Measurements from ENCODE around the gene COL19A1.

COL19A1 gene

DNA sequence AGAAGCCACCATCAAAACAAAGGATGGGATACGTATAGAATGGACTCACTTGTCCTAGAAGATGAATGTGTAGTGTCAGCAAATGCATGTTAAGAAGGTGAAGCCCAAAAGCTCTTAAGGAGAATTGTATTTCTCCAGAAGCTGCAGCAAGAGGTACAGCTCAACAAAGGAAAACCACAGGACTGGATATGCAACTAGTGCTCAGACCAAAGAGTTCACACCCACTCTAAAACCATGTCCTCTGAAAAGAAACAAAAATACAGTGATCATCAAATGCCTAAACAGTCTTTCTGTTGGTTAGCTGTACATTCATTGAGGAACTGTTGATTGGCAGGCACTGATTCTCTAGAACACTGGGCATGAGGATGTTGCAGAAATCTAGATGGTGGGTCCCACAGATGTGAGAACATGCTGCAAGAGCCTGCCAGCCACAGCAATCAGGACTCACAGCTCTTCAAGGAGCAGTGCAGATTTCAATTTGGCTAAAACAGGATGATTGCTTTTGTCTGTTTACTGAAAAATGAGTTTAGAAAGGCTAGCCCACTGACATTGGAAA is 342.0 kb downstream of the COL19A1 start:
- FAIRE-seq (no peak), DNase-seq (ENCODE audit: insufficient read length, low spot score) (no peak)

DNA sequence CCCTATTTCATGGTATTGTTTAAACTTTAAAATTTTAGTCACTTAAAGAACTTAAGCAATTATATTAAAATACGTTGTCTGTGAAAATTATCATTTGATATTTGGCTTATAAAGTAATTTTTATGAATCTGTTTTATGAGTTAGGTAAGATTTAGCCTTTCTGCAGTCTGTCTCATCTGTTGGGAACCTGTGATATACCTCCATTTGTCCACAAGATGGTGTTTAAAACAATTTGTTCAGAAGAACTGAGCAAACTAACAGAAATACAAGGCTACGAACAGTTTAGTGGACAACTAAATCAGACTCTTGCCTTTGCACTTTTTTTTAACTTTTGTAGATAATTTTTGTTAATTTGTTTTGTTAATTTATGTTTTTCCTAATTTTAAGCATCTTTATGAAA is 344.1 kb downstream of the COL19A1 start:
- DNase-seq (ENCODE audit: insufficient read length, low spot score) = no peak
- no peak for FAIRE-seq

GRCh38 chr6:70215460-70216108 is 349.2 kb downstream of the COL19A1 start:
- no peak for DNase-seq (ENCODE audit: insufficient read length, low spot score)
- FAIRE-seq = no peak

- no peak for FAIRE-seq
- no peak for DNase-seq (ENCODE audit: insufficient read length, low spot score)
Observed at GRCh38 chr6:70216767-70217166, 350.4 kb downstream of the COL19A1 start.

GRCh38 chr6:70219943-70220613 is 353.7 kb downstream of the COL19A1 start:
- FAIRE-seq (no peak), DNase-seq (ENCODE audit: insufficient read length, low spot score) (no peak)

DNA sequence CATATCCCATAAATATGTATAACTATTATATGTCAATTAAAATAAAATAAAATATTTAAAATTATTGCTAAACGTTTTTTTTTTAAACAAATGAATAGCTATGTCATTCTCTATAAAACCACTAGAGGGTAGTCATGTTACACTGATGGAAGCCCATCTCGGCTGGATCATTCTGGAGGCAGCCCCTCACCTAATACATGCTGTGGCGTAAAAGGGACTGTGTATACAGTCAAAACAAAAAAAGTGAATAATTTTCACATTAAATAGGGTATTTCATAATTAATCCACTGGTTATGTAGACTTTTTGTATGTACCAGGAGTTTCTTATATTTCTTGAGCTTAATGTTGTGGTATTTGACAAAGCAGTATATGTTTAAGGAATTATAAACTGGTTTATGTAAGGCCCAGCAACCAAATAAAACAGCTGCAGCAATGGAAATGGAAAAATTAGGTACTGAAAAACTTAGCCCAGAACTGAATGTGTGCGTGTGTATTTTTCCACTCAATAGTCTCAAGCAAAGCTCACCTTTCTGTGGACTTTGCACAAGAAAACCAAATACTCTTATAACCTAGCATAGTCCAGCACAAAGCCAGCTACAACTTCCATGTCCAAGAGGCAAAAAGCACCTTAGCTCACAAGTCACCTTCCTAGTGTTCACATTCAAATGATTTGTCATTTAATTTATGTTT is 354.8 kb downstream of the COL19A1 start:
- DNase-seq (ENCODE audit: insufficient read length, low spot score) (peak; percentile 35), FAIRE-seq (no peak)

DNA sequence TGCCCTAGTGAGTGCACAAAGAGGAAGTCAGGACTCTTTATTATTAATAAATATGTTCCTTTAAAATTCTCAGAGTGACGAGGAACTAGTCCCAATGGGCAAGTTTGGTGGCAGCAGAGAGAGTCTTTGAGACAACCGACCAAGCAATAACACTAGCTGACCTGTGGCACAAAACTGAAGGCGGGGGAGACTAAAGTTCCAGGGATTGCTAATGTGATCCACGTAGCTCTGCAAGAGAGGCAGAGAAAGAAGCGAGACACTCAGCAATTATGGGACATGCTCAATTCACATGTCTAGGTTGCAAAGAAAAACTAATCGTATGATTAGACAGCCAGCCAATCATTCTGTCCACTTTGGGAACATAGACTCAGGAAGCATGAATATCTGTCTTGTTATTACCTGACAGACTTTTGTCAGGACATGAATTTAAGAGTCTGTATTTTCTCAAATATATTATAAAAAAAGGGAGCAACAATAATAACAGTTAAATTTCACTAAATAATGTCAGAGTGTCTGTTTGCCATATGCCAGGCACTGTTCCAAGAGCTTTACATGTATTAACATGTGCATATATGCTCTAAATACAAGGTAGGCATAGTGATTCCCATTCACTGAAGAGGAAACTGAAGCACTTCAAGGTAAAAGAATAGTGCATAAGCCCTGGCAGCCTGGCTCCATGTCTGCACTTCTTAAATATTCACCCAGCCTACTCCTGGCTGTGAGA is 355.5 kb downstream of the COL19A1 start:
- no peak for DNase-seq (ENCODE audit: insufficient read length, low spot score)
- no peak for FAIRE-seq

DNA sequence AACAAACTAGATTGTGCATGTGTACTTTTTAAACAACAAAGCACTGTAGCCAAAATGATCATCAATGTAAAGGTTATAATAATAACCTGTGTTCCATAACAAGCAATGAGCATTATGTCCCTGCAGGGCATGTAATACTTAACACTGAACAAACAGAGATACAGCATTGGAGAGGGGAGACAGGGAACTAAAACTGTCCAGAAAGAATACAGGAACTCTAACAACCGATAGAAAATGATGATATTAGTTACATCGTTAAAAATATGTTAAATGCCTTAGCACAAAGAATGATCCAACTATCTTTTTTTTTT is 356.0 kb downstream of the COL19A1 start:
- no peak for DNase-seq (ENCODE audit: insufficient read length, low spot score)
- no peak for FAIRE-seq

GRCh38 chr6:70225055-70225454 is 358.7 kb downstream of the COL19A1 start:
- no peak for FAIRE-seq

GRCh38 chr6:70231311-70231710 is 365.0 kb downstream of the COL19A1 start:
- FAIRE-seq (no peak), DNase-seq (ENCODE audit: insufficient read length, low spot score) (no peak)

More at GRCh38 chr6:70225055-70225454, 358.7 kb downstream of the COL19A1 start:
- DNase-seq (ENCODE audit: insufficient read length, low spot score) = no peak

- no peak for FAIRE-seq
- DNase-seq (ENCODE audit: insufficient read length, low spot score) = no peak
Observed at GRCh38 chr6:70234561-70235236, 368.3 kb downstream of the COL19A1 start.

DNA sequence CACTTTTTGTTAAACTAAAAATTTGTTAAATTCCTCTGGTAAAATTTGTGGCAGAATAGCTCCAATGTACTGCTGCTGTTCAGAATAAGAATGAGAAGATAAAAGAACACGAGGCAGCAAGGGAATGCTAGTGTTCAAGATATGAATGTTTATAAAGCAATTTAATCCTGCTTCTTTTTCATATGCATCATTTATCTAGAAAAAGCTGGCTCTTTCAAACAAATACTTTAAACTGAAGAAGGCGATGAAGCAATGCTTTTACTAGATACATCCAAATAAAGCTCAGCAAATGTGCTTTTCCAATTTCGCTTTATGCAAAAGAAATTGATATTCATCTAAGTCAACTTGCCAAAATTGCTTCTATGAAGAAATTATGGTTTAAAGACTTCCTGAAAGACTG is 370.0 kb downstream of the COL19A1 start:
- FAIRE-seq = no peak

DNA sequence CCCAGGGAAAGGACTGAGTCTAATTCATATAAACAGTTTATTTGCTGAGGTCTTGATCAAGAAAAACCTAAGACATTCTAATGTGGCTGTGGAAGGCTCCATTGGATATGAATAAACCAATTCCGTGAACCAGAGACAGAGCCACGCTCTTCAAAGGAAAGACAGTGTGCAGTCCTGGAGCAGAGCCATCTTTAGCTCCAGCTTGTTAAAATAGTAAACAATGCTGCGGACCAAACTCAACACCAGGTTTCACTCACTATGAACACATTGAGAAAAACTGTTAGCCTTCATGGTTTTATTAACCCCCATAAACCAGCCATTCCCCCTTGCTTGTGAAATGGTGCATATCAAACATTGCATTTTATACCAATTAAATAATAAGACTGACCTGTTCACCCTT is 374.7 kb downstream of the COL19A1 start:
- FAIRE-seq (no peak), DNase-seq (ENCODE audit: insufficient read length, low spot score) (no peak)

More for the DNA sequence above, 370.0 kb downstream of the COL19A1 start:
- no peak for DNase-seq (ENCODE audit: insufficient read length, low spot score)

GRCh38 chr6:70241991-70242420 is 375.6 kb downstream of the COL19A1 start:
- DNase-seq (ENCODE audit: insufficient read length, low spot score) (no peak), FAIRE-seq (no peak)

- FAIRE-seq (no peak), DNase-seq (ENCODE audit: insufficient read length, low spot score) (no peak)
Observed at GRCh38 chr6:70246118-70246517, 379.8 kb downstream of the COL19A1 start.

GRCh38 chr6:70252604-70253003 is 386.2 kb downstream of the COL19A1 start:
- DNase-seq (ENCODE audit: insufficient read length, low spot score) (no peak), FAIRE-seq (no peak)

DNA sequence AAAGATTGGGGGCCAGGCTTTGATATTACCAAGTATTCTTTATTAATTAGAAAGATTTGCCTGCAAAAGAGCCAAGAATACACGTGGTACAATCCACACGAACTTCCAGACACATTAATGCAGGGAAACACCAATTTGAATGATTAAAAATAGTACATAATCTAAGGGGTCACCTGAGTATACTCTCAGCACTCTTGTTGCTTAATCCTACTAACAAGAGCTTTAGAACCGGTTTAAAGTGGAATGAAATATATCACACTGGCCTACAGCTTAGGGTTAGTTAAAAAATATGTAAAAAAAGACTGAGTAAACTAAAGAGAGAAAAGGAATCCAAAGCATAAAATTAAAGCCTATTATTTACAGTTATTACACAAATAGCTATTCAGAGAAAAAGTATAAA is 387.6 kb downstream of the COL19A1 start:
- DNase-seq (ENCODE audit: insufficient read length, low spot score) (no peak), FAIRE-seq (no peak)

DNA sequence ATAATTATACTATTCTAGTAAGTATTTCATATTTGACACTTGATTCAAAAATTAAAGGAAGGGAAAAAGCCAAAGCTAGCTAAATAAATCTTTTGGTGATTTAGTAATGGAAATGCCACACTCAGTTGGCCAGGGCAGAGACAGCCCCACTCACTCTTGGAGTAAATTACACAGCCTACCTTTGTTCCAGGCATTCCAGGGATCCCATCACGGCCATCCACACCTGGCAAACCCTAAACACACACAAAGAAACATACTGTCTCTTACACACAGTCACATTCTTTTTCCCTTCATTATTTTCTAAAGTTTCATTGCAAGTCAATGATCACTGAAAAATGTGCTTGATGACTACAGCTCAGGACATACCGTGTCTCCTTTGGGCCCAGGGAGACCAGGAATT is 388.4 kb downstream of the COL19A1 start:
- FAIRE-seq = no peak

DNA sequence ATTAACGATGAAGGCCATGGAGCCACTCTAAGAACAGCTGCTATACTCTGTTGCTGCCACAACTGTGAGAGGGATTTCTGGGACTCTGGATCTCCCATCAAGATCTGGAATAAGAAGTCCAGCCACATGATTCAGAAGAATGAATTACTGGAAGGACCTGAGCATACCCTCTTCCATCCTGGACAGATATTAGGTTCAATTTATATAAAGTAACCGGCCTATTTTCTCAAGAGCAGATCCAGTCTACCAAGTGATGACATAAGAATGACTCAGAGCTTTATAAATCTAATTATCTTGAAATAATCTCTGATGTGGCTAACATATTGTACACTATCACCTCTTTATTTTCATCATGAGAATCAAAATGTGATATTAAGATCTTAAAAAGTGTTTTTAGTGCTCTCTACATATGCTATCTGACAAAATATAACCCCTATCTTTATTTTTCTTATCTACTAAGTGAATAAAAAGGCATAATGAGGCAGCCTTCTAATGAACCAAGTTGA is 391.5 kb downstream of the COL19A1 start:
- DNase-seq (ENCODE audit: insufficient read length, low spot score) = no peak
- no peak for FAIRE-seq

More for the DNA sequence above, 388.4 kb downstream of the COL19A1 start:
- no peak for DNase-seq (ENCODE audit: insufficient read length, low spot score)

DNA sequence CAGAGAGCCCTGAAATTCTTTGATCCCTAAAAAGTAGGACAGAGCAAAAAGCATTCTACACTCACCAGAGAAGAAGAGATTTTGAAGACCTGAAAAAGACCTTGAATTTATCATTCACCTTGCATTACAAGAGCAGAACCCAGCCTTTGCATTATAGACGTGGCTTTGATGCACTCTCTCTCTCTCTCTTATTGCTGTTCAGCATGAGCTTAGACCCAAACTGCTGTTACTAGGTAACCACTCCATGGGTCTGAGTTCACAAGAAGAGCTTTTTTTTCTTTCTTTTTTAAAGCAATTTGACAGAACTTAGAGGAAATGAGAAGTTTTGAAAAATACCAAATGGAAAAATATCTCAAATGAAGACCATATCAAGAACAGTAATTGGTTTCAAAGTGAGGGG is 392.1 kb downstream of the COL19A1 start:
- no peak for DNase-seq (ENCODE audit: insufficient read length, low spot score)
- FAIRE-seq = no peak

Data from HTR-8/SVneo (cell line).